Chondrocyte (in vitro differentiated cells): ENCODE measurements around the gene PAPSS1. TPM values are rescaled to one million over a fixed set of nuclear protein-coding genes. Genes with fewer than 3 reads are reported as not detected.
A peak's percentile ranks its signal among the peaks of the same experiment; 100 is the strongest.

Experiments used
- DNase-seq: peaks from one replicate; pipeline ENCODE4 v3.0.0; 2021; ENCODE audit warnings: mixed read lengths, low spot score
- H3K27ac Mint-ChIP-seq: one replicate; pipeline ENCODE4 v1.8.0; 2021; ENCODE audit warnings: mild to moderate bottlenecking, moderate library complexity, mixed read lengths; ENCODE audit not compliant: unreplicated experiment
- H3K27me3 Mint-ChIP-seq: 2 replicates; pipeline ENCODE4 v1.8.0; 2021; ENCODE audit warnings: low read depth, mixed read lengths
- H3K36me3 Mint-ChIP-seq: 2 replicates; pipeline ENCODE4 v1.8.0; 2021; ENCODE audit warnings: low read depth, mixed read lengths
- H3K4me1 Mint-ChIP-seq: 2 replicates; pipeline ENCODE4 v1.8.0; 2021; ENCODE audit warnings: low read depth, mild to moderate bottlenecking, mixed read lengths
- H3K4me3 Mint-ChIP-seq: one replicate; pipeline ENCODE4 v1.8.0; 2021; ENCODE audit warnings: mild to moderate bottlenecking, moderate library complexity, mixed read lengths; ENCODE audit not compliant: unreplicated experiment
- H3K9me3 Mint-ChIP-seq: 2 replicates; pipeline ENCODE4 v1.8.0; 2021; ENCODE audit warnings: low read depth, mixed read lengths
- CTCF ChIP-seq: fragments of 200-600 bp; sonication (generic); IDR thresholded peaks from 2 replicates; pipeline ENCODE4 v1.5.0; 2021; ENCODE audit warnings: antibody characterized with exemption, mild to moderate bottlenecking, moderate library complexity
- total RNA-seq: library from RNA; stranded (reverse); gene quantifications from 3 replicates; pipeline ENCODE4 v1.2.1, GENCODE V29; 2021

Gene PAPSS1
- total RNA-seq, 1 donor from 2014 or later = 105 TPM

GRCh38 chr4:107600983-107601382 lies 119.1 kb downstream of the PAPSS1 start:
- H3K27ac Mint-ChIP-seq = peak overlapping the region; percentile 93
- peaks cover 50% of the 10 kb centered on the region for H3K4me1 Mint-ChIP-seq

GRCh38 chr4:107600436-107600835 lies 119.6 kb downstream of the PAPSS1 start:
- DNase-seq = no peak
- Mint-ChIP-seq H3K27me3 (no peaks in the 10 kb centered on the region), H3K27ac (peak overlapping the region; percentile 93)

More at GRCh38 chr4:107600983-107601382, 119.1 kb downstream of the PAPSS1 start:
- Mint-ChIP-seq H3K36me3 (no peaks in the 10 kb centered on the region), H3K27me3 (no peaks in the 10 kb centered on the region), H3K9me3 (no peaks in the 10 kb centered on the region), H3K4me3 (no peak overlapping the region)
- TF ChIP-seq CTCF = no peak
- no peak for DNase-seq

GRCh38 chr4:107599841-107600240 lies 120.2 kb downstream of the PAPSS1 start:
- Mint-ChIP-seq H3K4me3 (no peak overlapping the region), H3K36me3 (no peaks in the 10 kb centered on the region), H3K27ac (peak overlapping the region; percentile 93)

More at GRCh38 chr4:107600436-107600835, 119.6 kb downstream of the PAPSS1 start:
- H3K9me3 Mint-ChIP-seq = no peaks in the 10 kb centered on the region
- H3K36me3 Mint-ChIP-seq = no peaks in the 10 kb centered on the region
- TF ChIP-seq CTCF = peak; percentile 17
- peaks cover 50% of the 10 kb centered on the region for H3K4me1 Mint-ChIP-seq
- no peak overlapping the region for H3K4me3 Mint-ChIP-seq

GRCh38 chr4:107593230-107593629 lies 126.8 kb downstream of the PAPSS1 start:
- TF ChIP-seq CTCF = no peak
- no peaks in the 10 kb centered on the region for H3K4me1 Mint-ChIP-seq
- H3K4me3 Mint-ChIP-seq = no peak overlapping the region
- H3K36me3 Mint-ChIP-seq = peaks cover 8% of the 10 kb centered on the region
- DNase-seq = no peak
- H3K9me3 Mint-ChIP-seq = peaks cover 24% of the 10 kb centered on the region
- no peaks in the 10 kb centered on the region for H3K27me3 Mint-ChIP-seq
- no peak overlapping the region for H3K27ac Mint-ChIP-seq

More at GRCh38 chr4:107599841-107600240, 120.2 kb downstream of the PAPSS1 start:
- DNase-seq = no peak
- TF ChIP-seq CTCF = no peak
- Mint-ChIP-seq H3K4me1 (peaks cover 47% of the 10 kb centered on the region), H3K9me3 (no peaks in the 10 kb centered on the region), H3K27me3 (no peaks in the 10 kb centered on the region)

- Mint-ChIP-seq H3K4me3 (no peak overlapping the region), H3K36me3 (peaks cover 8% of the 10 kb centered on the region), H3K4me1 (no peaks in the 10 kb centered on the region), H3K27ac (no peak overlapping the region), H3K9me3 (peaks cover 24% of the 10 kb centered on the region), H3K27me3 (no peaks in the 10 kb centered on the region)
- no peak for TF ChIP-seq CTCF
- no peak for DNase-seq
These were observed 127.5 kb downstream of the PAPSS1 start for GRCh38 chr4:107592519-107592918.
